ENCODE measurements around the gene MGMT. TPM values are rescaled to one million over a fixed set of nuclear protein-coding genes. Genes with fewer than 3 reads are reported as not detected.

The MGMT gene
- total and polyA plus RNA-seq, 9 of the 15 experiments (the other 6 are each of a cell fraction or from before 2014, with no cell fraction given): 0.03 to 0.29 (median 0.11) TPM; not detected in 4

- no peak for TF ChIP-seq NFRKB (IDR thresholded peaks at IDR 0.05; ENCODE audit: low read depth)
These were observed 4.6 kb downstream of the MGMT start (continued) for GRCh38 chr10:129471447-129472175.

GRCh38 chr10:129472696-129473555 is 5.9 kb downstream of the MGMT start:
- no peak overlapping the region for H3K4me2 ChIP-seq (ENCODE audit: insufficient read depth, low read length)

More at GRCh38 chr10:129472696-129473555, 5.9 kb downstream of the MGMT start:
- BruUV-seq (replicated peaks): no TSS peak
- Histone ChIP-seq H3K4me3 (no peak overlapping the region), H3K79me2 (ENCODE audit: control insufficient read depth, insufficient read depth, low read length) (no peaks in the 10 kb centered on the region), H4K20me1 (replicated peaks; ENCODE audit: control insufficient read depth, insufficient read depth, low read length) (no peaks in the 10 kb centered on the region), H2AFZ (ENCODE audit: low read depth, low read length) (no peak overlapping the region), H3K27me3 (ENCODE audit: control insufficient read depth in 2 of 2, insufficient read depth in 2 of 2, low read length in 2 of 2) (peaks cover 0 to 10% of the 10 kb centered on the region in 2 experiments; a peak in 1 of 5 replicates), H3K36me3 (ENCODE audit: control insufficient read depth, insufficient read depth, low read length) (no peaks in the 10 kb centered on the region), H3K9me3 (replicated peaks; ENCODE audit: control insufficient read depth, insufficient read depth, low read depth, low read length) (no peaks in the 10 kb centered on the region), H3K9me1 (ENCODE audit: control insufficient read depth, insufficient read depth, low read length) (no peaks in the 10 kb centered on the region), H3K4me1 (replicated peaks in 1 of 2; ENCODE audit: control insufficient read depth in 2 of 2, insufficient read depth in 2 of 2, low read length in 2 of 2) (no peaks in the 10 kb centered on the region), H3K9ac (ENCODE audit: insufficient read depth in 1 of 2, low read depth in 2 of 2, low read length in 2 of 2) (no peak overlapping the region), H3K27ac (ENCODE audit: extremely low read depth, low read depth, low read length) (no peak overlapping the region)
- under 1% methylated on average over 19 of the region's 22 CpGs for WGBS (ENCODE audit: insufficient coverage, low coverage, missing lambda C conversion rate)
- ChIA-PET CTCF (ENCODE audit: low intra/inter-chr PET ratio) (no interaction called here), POLR2A (interaction anchor here (0.6 kb wide), 1 partner anchor 36 kb away, joined by 3 read pairs; no protein-coding TSS in a partner anchor)
- ATAC-seq (no peak), DNase-seq (ENCODE audit: extremely low read depth in 1 of 4, low spot score in 3 of 4) (no peak), FAIRE-seq (no peak)
- in situ Hi-C loops (cut with MboI) (no loop called here), intact Hi-C loops (cut with micrococcal nuclease) (no loop called here)
- no peak for TF ChIP-seq ZBTB9 (CRISPR knock-in tag; IDR thresholded peaks at IDR 0.05)

Measured in K562 (cell line).